ENCODE measurements around the gene LAD1.

Gene LAD1

DNA sequence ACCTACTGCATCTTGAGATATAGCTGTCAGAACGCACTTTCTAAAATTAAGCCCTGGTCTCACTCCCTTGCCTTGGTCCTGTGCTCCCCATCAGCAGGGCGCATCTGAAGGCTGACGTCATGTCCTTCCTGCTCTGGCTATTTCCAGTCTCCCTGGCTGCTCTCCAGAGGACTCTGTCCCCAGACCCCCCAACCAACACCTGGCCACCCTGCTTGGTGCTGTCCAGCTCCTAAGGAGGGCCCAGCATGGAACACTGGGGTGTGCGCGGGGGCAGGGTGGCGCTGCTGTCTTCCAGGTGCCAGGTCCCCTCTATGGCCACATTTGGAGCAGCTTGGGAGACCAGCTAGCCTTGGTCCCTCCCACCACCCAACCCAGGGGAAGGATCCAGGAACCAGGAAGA is 29.9 kb downstream of the LAD1 start:
- FAIRE-seq (no peak), DNase-seq (ENCODE audit: insufficient read length, low spot score) (no peak)
- TF ChIP-seq, protein P1, sequence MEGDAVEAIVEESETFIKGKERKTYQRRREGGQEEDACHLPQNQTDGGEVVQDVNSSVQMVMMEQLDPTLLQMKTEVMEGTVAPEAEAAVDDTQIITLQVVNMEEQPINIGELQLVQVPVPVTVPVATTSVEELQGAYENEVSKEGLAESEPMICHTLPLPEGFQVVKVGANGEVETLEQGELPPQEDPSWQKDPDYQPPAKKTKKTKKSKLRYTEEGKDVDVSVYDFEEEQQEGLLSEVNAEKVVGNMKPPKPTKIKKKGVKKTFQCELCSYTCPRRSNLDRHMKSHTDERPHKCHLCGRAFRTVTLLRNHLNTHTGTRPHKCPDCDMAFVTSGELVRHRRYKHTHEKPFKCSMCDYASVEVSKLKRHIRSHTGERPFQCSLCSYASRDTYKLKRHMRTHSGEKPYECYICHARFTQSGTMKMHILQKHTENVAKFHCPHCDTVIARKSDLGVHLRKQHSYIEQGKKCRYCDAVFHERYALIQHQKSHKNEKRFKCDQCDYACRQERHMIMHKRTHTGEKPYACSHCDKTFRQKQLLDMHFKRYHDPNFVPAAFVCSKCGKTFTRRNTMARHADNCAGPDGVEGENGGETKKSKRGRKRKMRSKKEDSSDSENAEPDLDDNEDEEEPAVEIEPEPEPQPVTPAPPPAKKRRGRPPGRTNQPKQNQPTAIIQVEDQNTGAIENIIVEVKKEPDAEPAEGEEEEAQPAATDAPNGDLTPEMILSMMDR (IDR thresholded peaks at IDR 0.05; ENCODE audit: insufficient read depth, missing control alignments) = no peak

DNA sequence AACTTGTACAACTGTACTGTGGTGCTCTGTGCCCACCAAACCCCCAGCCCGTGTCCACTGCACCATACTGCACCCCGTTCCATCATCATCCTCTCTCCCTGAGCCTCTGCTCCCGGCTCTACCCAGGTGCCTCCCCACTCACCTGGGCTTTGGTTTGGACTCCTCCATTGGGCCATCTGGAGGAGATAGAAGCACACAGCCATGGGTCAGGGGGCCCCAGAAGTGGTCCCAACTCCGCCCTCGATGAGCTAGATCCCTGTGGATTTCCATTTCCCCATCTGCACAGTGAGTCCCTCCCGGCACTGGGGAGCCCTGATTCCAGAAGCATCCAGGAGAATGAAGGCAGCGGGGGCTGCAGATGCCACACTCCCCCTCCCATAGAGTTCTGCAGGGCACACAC is 32.4 kb downstream of the LAD1 start:
- FAIRE-seq (no peak), DNase-seq (ENCODE audit: insufficient read length, low spot score) (no peak)
- TF ChIP-seq, protein P1 (IDR thresholded peaks at IDR 0.05; ENCODE audit: insufficient read depth, missing control alignments) = no peak

- no peak for DNase-seq (ENCODE audit: insufficient read length, low spot score)
- no peak for FAIRE-seq
Observed at GRCh38 chr1:201365251-201365650, 33.9 kb downstream of the LAD1 start.

DNA sequence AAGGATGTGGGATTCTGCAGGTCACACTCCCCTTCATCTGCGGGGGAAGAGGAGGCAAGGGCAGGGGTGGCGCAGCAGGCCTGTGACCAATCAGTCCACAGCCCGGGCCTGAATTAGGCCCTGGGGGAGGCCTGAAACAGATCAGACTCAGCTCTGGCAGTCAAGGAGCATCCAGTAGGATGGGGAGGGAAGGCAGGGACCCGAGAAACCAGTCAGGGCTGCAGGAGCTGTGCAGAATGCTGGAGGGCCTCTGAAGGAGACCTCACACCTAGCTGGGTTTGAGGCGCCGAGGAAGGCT is 34.4 kb downstream of the LAD1 start:
- no peak for FAIRE-seq
- no peak for DNase-seq (ENCODE audit: insufficient read length, low spot score)
- TF ChIP-seq, protein P1 (IDR thresholded peaks at IDR 0.05; ENCODE audit: insufficient read depth, missing control alignments) = no peak

More at GRCh38 chr1:201365251-201365650, 33.9 kb downstream of the LAD1 start:
- TF ChIP-seq, protein P1 (IDR thresholded peaks at IDR 0.05; ENCODE audit: insufficient read depth, missing control alignments) = no peak

DNA sequence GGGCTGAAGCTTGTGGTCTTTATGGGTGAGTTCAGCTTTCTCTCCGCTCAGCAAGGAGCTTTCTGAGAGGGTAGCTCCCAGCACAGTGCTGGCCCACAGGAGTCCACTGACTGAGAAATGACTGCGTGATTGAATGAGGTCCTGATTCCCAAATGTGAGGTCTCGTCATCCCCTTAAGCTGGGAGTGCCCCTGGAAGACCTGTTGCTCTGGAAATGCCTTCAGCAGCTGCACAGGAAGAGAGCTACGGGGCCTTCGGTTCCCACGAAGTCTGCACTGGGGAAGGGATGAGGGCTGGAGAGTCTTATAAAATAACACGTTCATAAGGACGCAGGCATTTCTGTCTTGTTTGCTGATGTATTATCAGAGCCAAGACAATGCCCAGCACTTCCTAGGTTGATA is 35.7 kb downstream of the LAD1 start:
- TF ChIP-seq, protein P1 (IDR thresholded peaks at IDR 0.05; ENCODE audit: insufficient read depth, missing control alignments) = no peak
- no peak for FAIRE-seq
- no peak for DNase-seq (ENCODE audit: insufficient read length, low spot score)

- FAIRE-seq = no peak
- no peak for DNase-seq (ENCODE audit: insufficient read length, low spot score)
- TF ChIP-seq, protein P1 (IDR thresholded peaks at IDR 0.05; ENCODE audit: insufficient read depth, missing control alignments) = no peak
Observed at GRCh38 chr1:201362906-201363305, 36.2 kb downstream of the LAD1 start.

DNA sequence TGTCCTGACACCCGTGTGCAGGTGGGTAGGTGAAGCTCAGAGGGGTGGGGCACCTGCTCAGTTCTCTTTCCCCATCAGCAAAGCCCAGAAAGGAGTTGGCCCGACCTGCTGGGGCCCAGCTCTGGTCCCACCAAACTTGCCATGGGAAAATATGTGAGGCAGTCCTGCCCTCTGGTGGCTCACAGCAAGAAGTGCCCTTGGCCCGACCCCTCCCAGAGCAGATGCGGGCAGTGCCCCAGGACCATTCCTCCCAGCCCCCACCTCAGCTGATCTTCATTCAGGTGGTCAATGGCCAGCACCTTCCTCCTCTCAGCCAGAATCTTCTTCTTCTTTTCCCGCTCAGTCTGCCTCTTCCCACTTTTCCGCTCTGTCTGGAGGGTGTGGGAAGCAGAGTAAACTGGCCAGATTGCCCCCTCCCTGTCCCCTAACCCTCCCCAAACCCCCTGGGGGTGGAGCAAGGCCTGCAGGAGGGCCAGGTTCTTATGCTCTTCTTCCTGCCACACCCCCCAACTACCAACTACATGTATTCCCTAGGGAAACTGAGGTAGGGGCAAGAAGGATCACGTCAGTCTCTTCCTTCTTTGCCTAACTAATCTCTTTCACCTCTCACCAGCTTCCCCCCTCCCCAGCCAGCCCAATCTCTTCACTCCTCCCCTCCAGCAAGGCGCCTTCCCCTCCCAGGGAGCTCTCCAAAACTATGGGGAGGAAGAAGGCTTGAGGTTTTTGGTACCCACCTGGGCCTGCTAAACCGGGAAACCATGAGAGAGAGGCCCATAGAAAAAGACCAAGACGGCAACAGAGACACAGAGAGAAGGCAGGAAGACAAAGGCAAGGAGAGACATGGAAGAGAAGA is 37.2 kb downstream of the LAD1 start:
- TF ChIP-seq, protein P1 (IDR thresholded peaks at IDR 0.05; ENCODE audit: insufficient read depth, missing control alignments) = peak; percentile 97
- DNase-seq (ENCODE audit: insufficient read length, low spot score) (peak; percentile 99), FAIRE-seq (no peak)

All from D721Med (cell line).